GM18507 (cell line): ENCODE data around the gene MMP28.

ENCODE experiments used
- DNase-seq: peaks from one replicate; pipeline ENCODE4 v3.0.0; 2011; ENCODE audit warnings: low read depth; ENCODE audit not compliant: insufficient read length; ENCODE audit errors: extremely low spot score
- FAIRE-seq: peaks from 2 replicates; lab custom pipeline; 2011; peaks lifted over from hg19 to GRCh38; lab: Jason Lieb, UNC

Gene MMP28

GRCh38 chr17:35801583-35802224 is 6.3 kb upstream of the MMP28 start:
- FAIRE-seq (no peak), DNase-seq (no peak)

GRCh38 chr17:35799942-35800341 is 4.5 kb upstream of the MMP28 start:
- DNase-seq: no peak
- FAIRE-seq: no peak

DNA sequence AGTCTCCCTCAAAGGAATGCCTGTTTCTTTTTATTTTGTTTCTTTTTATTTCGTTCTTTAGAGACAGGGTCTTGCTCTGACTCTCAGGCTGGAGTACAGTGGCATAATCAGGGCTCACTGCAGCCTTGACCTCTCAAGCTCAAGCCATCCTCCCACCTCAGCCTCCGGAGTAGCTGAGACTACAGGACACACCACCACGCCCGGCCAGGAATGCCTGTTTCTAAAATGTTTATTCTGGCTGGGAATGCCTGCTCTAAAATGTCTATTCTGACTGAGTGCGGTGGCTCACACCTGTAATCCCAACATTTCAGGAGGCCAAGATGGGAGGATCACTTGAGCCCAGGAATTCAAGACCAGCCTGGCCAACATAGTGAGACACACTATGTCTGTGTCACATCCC is 2.5 kb upstream of the MMP28 start:
- FAIRE-seq (no peak), DNase-seq (no peak)

DNA sequence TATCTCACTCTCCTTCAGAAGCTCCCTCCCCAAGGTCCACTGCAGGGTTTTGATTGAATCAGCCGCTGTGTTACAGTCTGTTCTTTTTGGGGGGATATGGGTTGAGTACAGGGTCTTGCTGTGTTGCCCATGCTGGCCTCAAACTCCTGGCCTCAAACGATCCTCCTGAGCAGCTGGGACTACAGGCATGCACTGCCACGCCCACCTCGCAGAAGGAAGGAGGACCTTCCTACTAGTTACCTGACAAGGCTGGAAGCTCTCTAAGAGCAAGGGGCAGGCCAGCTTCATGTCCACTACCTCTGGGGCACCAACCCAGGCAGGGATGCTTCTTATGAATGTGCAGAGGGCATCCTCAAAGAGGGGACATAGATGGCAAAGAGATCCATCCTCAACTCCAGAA is 1.9 kb upstream of the MMP28 start:
- no peak for DNase-seq
- FAIRE-seq: no peak

- no peak for DNase-seq
- no peak for FAIRE-seq
Observed at GRCh38 chr17:35796942-35797341, 1.5 kb upstream of the MMP28 start.

- FAIRE-seq (no peak), DNase-seq (no peak)
Observed at GRCh38 chr17:35795871-35796265, 427 bp upstream of the MMP28 start.

DNA sequence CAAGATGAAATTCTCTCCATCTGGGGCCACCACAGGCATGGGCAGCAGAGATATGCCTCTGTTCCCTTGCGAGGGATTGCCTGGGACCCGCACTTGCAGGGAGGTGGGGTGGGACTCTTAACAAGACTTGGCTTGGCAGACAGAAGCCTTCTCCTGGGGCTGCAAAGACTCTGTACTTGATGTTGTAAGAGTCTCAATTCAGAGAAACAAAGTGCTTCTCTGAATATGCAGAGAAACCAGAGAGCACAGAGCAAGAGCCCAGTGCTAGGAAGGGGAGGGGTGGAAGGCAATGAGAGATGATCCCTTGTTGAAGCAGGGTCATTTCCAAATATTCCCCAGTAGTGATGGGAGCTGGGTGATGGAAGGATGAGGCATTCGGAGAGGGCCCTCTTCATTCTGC is 2.2 kb downstream of the MMP28 start:
- FAIRE-seq (no peak), DNase-seq (no peak)

- DNase-seq: no peak
- FAIRE-seq: no peak
Observed at GRCh38 chr17:35791681-35792350, 3.6 kb downstream of the MMP28 start.

GRCh38 chr17:35790841-35791240 is 4.6 kb downstream of the MMP28 start:
- DNase-seq: no peak
- FAIRE-seq: no peak

GRCh38 chr17:35788477-35789368 is 6.7 kb downstream of the MMP28 start:
- no peak for DNase-seq
- no peak for FAIRE-seq

DNA sequence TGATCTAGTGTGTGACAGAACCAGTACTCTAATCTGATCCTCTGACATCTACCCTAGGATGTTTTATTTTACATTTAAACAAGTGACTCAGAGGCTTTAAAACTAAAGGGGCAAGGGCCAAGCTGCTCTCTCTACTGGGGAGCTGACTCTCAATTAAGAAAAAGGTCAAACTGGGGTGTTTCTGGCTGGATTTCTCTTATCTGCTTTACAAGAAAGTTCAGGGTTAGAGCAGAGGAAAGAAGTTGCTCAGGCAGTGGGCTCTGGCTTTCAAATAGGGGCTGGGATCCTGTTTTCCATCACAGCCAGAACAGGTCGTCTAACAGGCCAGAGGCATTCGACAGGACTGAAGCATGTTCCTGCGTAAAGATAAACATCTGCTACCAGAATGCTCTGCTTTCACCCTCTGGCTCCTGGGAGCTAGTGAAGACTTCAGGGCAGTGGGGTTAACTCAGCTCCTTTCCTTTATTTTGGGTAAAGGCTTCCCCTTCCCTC is 8.5 kb downstream of the MMP28 start:
- FAIRE-seq: no peak
- DNase-seq: no peak

- DNase-seq: no peak
- FAIRE-seq: no peak
Observed at GRCh38 chr17:35784895-35785294, 10.5 kb downstream of the MMP28 start.

- no peak for FAIRE-seq
- no peak for DNase-seq
Observed at GRCh38 chr17:35780950-35781349, 14.5 kb downstream of the MMP28 start.

GRCh38 chr17:35778641-35779196 is 16.7 kb downstream of the MMP28 start:
- DNase-seq: no peak
- no peak for FAIRE-seq

DNA sequence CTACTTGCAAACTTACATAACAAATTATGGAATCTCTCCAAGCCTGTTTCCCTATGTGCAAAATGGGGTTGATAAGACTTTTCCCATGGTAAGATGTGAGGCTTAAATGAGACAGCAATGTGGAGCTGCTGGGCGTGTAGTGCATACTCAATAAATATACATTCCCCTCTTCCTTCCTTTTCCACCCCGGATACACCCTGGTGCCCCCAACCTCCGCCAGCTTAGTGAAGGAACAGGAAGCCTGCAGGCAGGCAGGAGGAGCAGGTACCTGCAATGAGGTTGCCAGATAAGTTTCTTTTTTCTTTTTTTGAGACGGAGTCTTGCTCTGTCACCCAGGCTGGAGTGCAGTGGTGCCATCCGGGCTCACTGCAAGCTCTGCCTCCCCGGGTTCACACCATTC is 19.9 kb downstream of the MMP28 start:
- DNase-seq (no peak), FAIRE-seq (no peak)

- DNase-seq (no peak), FAIRE-seq (no peak)
Observed at GRCh38 chr17:35775039-35775438, 20.4 kb downstream of the MMP28 start.

DNA sequence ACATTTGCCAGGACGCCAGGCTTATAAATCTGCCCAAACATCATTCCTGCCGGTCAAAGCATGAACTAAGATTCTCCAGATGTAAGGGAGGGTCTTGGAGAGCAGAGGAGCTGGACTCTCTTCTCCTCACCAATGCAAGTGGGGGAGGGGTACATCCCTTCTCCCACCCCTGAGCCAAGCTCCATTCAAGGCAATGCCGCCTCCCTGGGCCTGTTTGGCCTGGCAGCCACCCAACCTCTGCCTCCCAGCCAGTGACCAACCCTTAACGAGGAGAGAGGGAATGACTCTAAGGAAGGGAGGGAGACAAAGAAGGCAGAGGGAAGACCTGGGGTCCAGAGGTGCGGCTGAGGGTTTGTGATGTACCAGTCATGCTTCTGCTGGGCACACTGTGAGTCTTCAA is 20.9 kb downstream of the MMP28 start:
- DNase-seq (no peak), FAIRE-seq (no peak)

DNA sequence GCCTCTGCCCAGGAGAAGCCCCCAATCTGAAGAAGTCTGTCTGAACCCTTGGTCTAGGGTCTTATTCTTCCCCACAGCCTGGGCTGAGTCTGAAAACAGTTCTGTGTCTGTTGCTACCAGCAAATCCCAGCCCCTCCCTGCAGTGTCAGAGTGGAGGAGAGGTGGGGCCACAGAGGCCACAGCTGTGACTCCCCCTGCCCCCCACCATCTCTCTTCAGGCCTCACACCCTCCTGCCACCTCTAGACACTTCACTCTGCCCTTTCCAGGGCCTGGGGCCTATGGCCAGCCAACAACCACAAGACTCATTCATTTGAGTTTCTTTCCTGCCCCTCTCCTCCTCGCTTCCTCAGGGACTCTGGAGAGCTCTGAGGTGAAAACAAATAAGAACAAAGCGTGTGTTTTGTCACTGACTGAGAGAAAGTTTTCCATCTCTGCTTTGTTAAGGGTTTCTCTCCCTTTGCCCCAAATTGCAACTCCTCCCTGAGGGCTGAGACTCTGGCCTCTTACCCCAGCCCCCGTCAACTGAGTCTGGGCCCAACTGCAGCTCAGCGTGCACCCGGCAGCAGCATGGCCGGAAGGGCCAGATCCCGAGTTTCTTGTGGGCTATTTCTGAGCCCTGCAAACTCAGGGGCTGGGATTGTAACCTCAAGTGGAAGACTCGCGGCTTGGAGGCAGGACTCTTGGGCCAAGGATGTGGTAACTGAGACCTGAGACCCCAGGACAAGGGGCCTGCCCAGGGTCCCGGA is 21.6 kb downstream of the MMP28 start:
- DNase-seq (no peak), FAIRE-seq (no peak)

- FAIRE-seq: no peak
Observed at GRCh38 chr17:35773129-35773528, 22.3 kb downstream of the MMP28 start.

More at GRCh38 chr17:35773129-35773528, 22.3 kb downstream of the MMP28 start:
- DNase-seq: no peak
